Coronary artery (tissue), 2 donors: ENCODE measurements around the gene LGALS4.
A peak's percentile ranks its signal among the peaks of the same experiment; 100 is the strongest.

Experiments
- DNase-seq: peaks from one replicate; pipeline ENCODE4 v3.0.0-alpha.2; 2017; ENCODE audit warnings: low spot score
- H3K27ac ChIP-seq, 2 donors: fragments of 200-600 bp; sonication (generic); one replicate each; pipeline ENCODE4 v1.5.1; 2016 to 2019
- H3K4me3 ChIP-seq: fragments of 200-600 bp; sonication (generic); 2 replicates; pipeline ENCODE4 v1.5.1; 2016; ENCODE audit warnings: mild to moderate bottlenecking, moderate library complexity
- TF ChIP-seq, protein P1 (sequence below): fragments of 200-600 bp; sonication (generic); IDR thresholded peaks from one replicate; pipeline ENCODE4 v1.5.1; 2019; ENCODE audit warnings: antibody characterized with exemption

The LGALS4 gene

DNA sequence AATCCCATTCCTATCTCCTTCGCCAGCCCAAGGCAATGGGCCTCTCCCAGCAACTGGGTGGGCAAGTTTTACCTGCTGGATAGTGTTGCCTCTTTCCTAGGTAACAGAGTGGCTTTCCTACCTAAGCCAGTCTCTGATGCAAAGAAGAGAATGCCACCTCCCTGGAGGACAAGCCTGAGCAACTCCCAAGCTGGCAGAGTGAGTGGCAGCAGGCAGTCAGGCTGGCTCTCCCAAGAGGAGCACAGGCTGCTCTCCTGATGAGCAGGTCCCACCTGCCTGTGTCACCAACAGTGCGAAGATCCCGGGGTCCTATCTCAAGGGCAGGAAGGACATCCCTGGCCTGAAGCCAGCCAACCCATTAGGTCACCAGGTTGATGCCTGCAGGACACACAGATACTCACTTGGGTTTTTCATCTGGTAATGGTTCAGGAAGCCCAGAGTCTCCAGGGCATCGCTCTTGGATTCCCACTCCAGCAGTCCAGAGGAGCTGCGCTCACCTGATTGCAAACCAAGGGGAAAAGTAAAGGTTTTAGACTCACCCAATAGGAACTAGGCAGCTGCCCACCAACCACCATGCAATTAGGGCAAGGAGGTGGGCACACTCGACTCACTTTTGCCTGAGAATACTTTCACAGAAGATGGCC is 24.4 kb upstream of the LGALS4 start:
- DNase-seq = no peak
- Histone ChIP-seq H3K27ac (no peak overlapping the region), H3K4me3 (no peak overlapping the region)
- TF ChIP-seq, protein P1, sequence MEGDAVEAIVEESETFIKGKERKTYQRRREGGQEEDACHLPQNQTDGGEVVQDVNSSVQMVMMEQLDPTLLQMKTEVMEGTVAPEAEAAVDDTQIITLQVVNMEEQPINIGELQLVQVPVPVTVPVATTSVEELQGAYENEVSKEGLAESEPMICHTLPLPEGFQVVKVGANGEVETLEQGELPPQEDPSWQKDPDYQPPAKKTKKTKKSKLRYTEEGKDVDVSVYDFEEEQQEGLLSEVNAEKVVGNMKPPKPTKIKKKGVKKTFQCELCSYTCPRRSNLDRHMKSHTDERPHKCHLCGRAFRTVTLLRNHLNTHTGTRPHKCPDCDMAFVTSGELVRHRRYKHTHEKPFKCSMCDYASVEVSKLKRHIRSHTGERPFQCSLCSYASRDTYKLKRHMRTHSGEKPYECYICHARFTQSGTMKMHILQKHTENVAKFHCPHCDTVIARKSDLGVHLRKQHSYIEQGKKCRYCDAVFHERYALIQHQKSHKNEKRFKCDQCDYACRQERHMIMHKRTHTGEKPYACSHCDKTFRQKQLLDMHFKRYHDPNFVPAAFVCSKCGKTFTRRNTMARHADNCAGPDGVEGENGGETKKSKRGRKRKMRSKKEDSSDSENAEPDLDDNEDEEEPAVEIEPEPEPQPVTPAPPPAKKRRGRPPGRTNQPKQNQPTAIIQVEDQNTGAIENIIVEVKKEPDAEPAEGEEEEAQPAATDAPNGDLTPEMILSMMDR = no peak

DNA sequence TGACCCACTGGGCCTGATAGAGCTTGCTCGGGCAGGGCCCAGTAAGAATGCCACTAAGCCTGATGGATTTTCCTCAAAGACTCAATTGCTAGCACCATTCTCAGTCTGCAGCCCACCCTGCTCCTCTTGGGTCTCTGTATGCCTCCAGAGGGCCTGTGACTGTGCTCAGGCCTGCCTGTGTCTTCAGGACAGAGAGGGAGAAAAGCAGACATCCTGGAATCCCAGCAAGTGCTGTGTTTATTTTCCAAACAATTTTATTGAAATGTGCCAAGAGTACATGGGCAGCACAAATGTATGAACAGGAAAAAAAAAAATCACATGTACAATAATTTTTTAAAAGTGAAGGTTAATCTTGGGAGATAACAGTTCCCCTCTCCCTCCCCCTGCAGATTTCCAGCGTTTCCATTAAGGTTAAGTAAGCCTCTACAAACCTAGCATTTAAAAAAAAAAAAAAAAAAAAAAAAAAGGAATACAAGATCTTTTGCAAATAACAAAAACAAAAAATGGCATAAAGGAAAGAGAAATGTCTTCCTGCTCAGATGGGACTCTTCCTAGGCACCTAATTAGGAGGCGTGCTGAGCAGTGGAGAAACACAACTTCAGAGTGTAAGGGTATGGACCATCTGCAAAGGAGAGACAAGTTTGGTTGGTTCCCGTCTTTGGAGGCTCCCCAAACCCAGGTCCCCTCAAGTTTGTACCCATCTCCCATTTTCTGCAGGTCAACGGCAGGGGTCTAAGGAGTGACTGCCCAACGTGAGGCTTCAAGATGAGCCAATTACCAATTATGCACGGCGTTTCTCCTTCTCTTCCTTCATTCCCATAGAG is 23.6 kb upstream of the LGALS4 start:
- TF ChIP-seq, protein P1 = no peak
- Histone ChIP-seq H3K4me3 (no peak overlapping the region), H3K27ac (peak overlapping the region in 1 of 2 donors; percentile 47)
- DNase-seq = no peak

DNA sequence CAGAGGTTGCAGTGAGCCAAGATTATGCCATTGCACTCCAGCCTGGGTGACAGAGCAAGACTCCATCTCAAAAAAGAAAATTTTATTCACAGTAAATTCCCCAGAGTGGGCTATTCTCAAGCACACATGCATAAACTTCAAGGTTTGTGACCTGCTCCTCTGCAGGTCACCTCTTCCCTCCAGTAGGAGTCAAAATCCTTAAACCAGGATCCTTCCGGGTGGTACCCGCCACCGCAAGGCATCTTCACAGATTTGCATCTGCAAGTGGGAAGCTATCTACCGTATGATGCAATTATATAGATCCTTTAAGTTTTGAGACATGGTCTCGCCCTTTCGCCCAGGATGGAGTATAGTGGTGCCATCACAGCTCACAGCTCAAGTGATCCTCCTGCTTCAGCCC is 21.8 kb upstream of the LGALS4 start:
- Histone ChIP-seq H3K4me3 (no peak overlapping the region), H3K27ac (no peak overlapping the region)
- TF ChIP-seq, protein P1 = no peak
- no peak for DNase-seq

DNA sequence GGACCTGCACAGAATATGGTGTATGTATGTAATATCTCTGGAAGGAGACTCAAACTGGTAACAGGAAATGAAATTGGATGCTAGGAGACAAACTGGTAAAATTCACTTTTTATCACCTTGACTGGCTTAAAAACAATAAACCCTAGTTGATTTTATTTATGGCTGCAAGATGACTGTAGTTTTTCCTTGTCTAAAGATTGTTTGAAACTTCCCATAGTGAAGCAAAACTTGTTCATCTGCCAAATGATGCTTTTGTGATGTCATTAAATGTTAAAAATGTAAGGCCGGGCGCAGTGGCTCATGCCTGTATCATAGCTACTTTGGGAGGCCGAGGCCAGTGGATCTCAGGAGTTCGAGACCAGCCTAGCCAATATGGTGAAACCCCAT is 21.4 kb upstream of the LGALS4 start:
- Histone ChIP-seq H3K4me3 (no peak overlapping the region), H3K27ac (no peak overlapping the region)
- DNase-seq = no peak
- TF ChIP-seq, protein P1 = no peak

DNA sequence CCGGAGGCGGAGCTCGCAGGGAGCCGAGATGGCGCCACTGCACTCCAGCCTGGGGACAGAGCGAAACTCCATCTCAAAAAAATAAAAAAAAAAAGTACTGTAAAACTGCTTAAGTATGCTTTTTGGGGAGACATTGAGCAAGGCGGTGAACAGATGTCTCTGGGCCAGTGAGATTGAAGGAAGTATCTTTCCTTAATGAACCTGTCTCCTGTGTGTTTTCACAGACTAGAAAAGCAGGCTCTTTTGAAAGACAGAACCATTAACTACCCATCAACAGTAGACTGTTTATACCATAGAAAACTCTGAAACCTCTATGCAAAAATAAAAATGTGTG is 20.3 kb upstream of the LGALS4 start:
- DNase-seq = no peak
- TF ChIP-seq, protein P1 = no peak
- Histone ChIP-seq H3K27ac (peak overlapping the region in 1 of 2 donors; percentile 45), H3K4me3 (no peak overlapping the region)

DNA sequence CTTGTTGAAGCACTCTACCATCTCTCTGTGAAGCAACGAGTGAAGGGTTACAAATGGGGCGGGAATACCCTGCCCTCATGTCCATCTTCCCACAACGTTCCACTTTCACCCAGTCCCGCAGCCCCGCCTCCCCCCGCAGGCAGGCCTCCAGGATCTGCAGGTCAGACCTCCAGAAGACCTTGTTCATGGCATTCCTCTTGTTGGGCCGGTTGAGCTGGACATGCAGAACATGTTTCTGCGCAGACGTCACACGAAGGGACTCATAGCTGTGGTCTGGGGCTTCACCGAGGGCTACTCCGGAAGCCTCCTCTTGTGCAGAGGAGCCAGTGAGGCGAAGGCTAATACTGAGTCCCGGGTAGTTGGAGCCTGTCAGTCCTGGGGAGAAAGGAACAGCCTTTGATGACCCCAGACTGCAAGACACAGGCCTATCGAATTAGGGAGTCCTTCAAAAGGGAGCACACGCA is 18.4 kb upstream of the LGALS4 start:
- Histone ChIP-seq H3K4me3 (peak overlapping the region; percentile 94), H3K27ac (peak overlapping the region; percentile 82 to 99)
- DNase-seq = peak; percentile 89
- TF ChIP-seq, protein P1 = no peak
